Stimulated activated naive CD8-positive, alpha-beta T cell treated with anti-CD3 and anti-CD28 coated beads, Interleukin-15, Interleukin-2, amounts not matched to agents 100 ng/mL and 50 ng/mL, for 24 hours (primary cell): ENCODE measurements around the gene SNAP47.
A peak's percentile ranks its signal among the peaks of the same experiment; 100 is the strongest.

ENCODE experiments used
- H3K27ac Mint-ChIP-seq: one replicate; pipeline ENCODE4 v1.8.0; 2021; ENCODE audit warnings: mild to moderate bottlenecking, mixed read lengths
- H3K27me3 Mint-ChIP-seq: one replicate; pipeline ENCODE4 v1.8.0; 2021; ENCODE audit warnings: mixed read lengths
- H3K36me3 Mint-ChIP-seq: one replicate; pipeline ENCODE4 v1.8.0; 2021; ENCODE audit warnings: low read depth, mixed read lengths
- H3K4me1 Mint-ChIP-seq: one replicate; pipeline ENCODE4 v1.8.0; 2021; ENCODE audit warnings: low read depth, mixed read lengths
- H3K4me3 Mint-ChIP-seq: one replicate; pipeline ENCODE4 v1.8.0; 2021; ENCODE audit warnings: mild to moderate bottlenecking, mixed read lengths
- H3K9me3 Mint-ChIP-seq: one replicate; pipeline ENCODE4 v1.8.0; 2021; ENCODE audit warnings: mixed read lengths

SNAP47 gene

GRCh38 chr1:227767401-227768124 is 32.3 kb downstream of the SNAP47 start:
- no peaks in the 10 kb centered on the region for H3K27me3 Mint-ChIP-seq
- peaks cover 61% of the 10 kb centered on the region for H3K4me1 Mint-ChIP-seq
- no peak overlapping the region for H3K4me3 Mint-ChIP-seq
- H3K9me3 Mint-ChIP-seq: no peaks in the 10 kb centered on the region
- peak overlapping the region; percentile 22 for H3K27ac Mint-ChIP-seq
- H3K36me3 Mint-ChIP-seq: peaks cover 36% of the 10 kb centered on the region

GRCh38 chr1:227768125-227768439 is 32.8 kb downstream of the SNAP47 start:
- H3K27me3 Mint-ChIP-seq: no peaks in the 10 kb centered on the region
- no peaks in the 10 kb centered on the region for H3K9me3 Mint-ChIP-seq
- H3K36me3 Mint-ChIP-seq: peaks cover 36% of the 10 kb centered on the region
- peaks cover 60% of the 10 kb centered on the region for H3K4me1 Mint-ChIP-seq
- no peak overlapping the region for H3K27ac Mint-ChIP-seq
- no peak overlapping the region for H3K4me3 Mint-ChIP-seq

GRCh38 chr1:227768640-227769039 is 33.4 kb downstream of the SNAP47 start:
- H3K4me1 Mint-ChIP-seq: peaks cover 61% of the 10 kb centered on the region
- no peak overlapping the region for H3K4me3 Mint-ChIP-seq
- peaks cover 36% of the 10 kb centered on the region for H3K36me3 Mint-ChIP-seq
- no peak overlapping the region for H3K27ac Mint-ChIP-seq
- H3K9me3 Mint-ChIP-seq: no peaks in the 10 kb centered on the region
- no peaks in the 10 kb centered on the region for H3K27me3 Mint-ChIP-seq

- no peak overlapping the region for H3K27ac Mint-ChIP-seq
- H3K4me1 Mint-ChIP-seq: peaks cover 61% of the 10 kb centered on the region
These were observed 34.1 kb downstream of the SNAP47 start for GRCh38 chr1:227769047-227769935.

GRCh38 chr1:227769936-227770494 is 34.8 kb downstream of the SNAP47 start:
- Mint-ChIP-seq H3K27ac (no peak overlapping the region), H3K9me3 (no peaks in the 10 kb centered on the region), H3K4me1 (peaks cover 60% of the 10 kb centered on the region), H3K4me3 (no peak overlapping the region), H3K36me3 (peaks cover 39% of the 10 kb centered on the region), H3K27me3 (no peaks in the 10 kb centered on the region)

More at GRCh38 chr1:227769047-227769935, 34.1 kb downstream of the SNAP47 start:
- H3K36me3 Mint-ChIP-seq: peaks cover 36% of the 10 kb centered on the region
- no peaks in the 10 kb centered on the region for H3K27me3 Mint-ChIP-seq
- no peak overlapping the region for H3K4me3 Mint-ChIP-seq
- no peaks in the 10 kb centered on the region for H3K9me3 Mint-ChIP-seq

GRCh38 chr1:227770812-227771211 is 35.6 kb downstream of the SNAP47 start:
- H3K4me3 Mint-ChIP-seq: no peak overlapping the region
- H3K27ac Mint-ChIP-seq: no peak overlapping the region
- peaks cover 39% of the 10 kb centered on the region for H3K36me3 Mint-ChIP-seq
- no peaks in the 10 kb centered on the region for H3K9me3 Mint-ChIP-seq
- H3K4me1 Mint-ChIP-seq: peaks cover 52% of the 10 kb centered on the region
- H3K27me3 Mint-ChIP-seq: no peaks in the 10 kb centered on the region

GRCh38 chr1:227771326-227771725 is 36.1 kb downstream of the SNAP47 start:
- Mint-ChIP-seq H3K36me3 (peaks cover 39% of the 10 kb centered on the region), H3K4me3 (no peak overlapping the region), H3K4me1 (peaks cover 47% of the 10 kb centered on the region), H3K27me3 (no peaks in the 10 kb centered on the region), H3K9me3 (no peaks in the 10 kb centered on the region), H3K27ac (no peak overlapping the region)

- Mint-ChIP-seq H3K4me3 (no peak overlapping the region), H3K27ac (no peak overlapping the region), H3K4me1 (peaks cover 42% of the 10 kb centered on the region), H3K27me3 (no peaks in the 10 kb centered on the region), H3K9me3 (no peaks in the 10 kb centered on the region), H3K36me3 (peaks cover 39% of the 10 kb centered on the region)
These were observed 36.5 kb downstream of the SNAP47 start for GRCh38 chr1:227771771-227772170.

GRCh38 chr1:227773558-227773957 is 38.3 kb downstream of the SNAP47 start:
- Mint-ChIP-seq H3K4me1 (peaks cover 26% of the 10 kb centered on the region), H3K4me3 (no peak overlapping the region), H3K36me3 (peaks cover 25% of the 10 kb centered on the region), H3K9me3 (no peaks in the 10 kb centered on the region), H3K27me3 (no peaks in the 10 kb centered on the region), H3K27ac (no peak overlapping the region)

GRCh38 chr1:227774051-227774731 is 39.0 kb downstream of the SNAP47 start:
- Mint-ChIP-seq H3K9me3 (no peaks in the 10 kb centered on the region), H3K4me3 (no peak overlapping the region), H3K36me3 (peaks cover 20% of the 10 kb centered on the region), H3K27me3 (no peaks in the 10 kb centered on the region), H3K4me1 (peaks cover 26% of the 10 kb centered on the region), H3K27ac (peak overlapping the region; percentile 31)

- H3K9me3 Mint-ChIP-seq: no peaks in the 10 kb centered on the region
- peaks cover 20% of the 10 kb centered on the region for H3K36me3 Mint-ChIP-seq
- no peak overlapping the region for H3K27ac Mint-ChIP-seq
- peaks cover 26% of the 10 kb centered on the region for H3K4me1 Mint-ChIP-seq
- no peak overlapping the region for H3K4me3 Mint-ChIP-seq
- H3K27me3 Mint-ChIP-seq: no peaks in the 10 kb centered on the region
These were observed 39.8 kb downstream of the SNAP47 start for GRCh38 chr1:227774821-227775661.

- no peak overlapping the region for H3K27ac Mint-ChIP-seq
- H3K36me3 Mint-ChIP-seq: peaks cover 15% of the 10 kb centered on the region
These were observed 40.6 kb downstream of the SNAP47 start for GRCh38 chr1:227775841-227776240.

GRCh38 chr1:227776331-227776771 is 41.1 kb downstream of the SNAP47 start:
- Mint-ChIP-seq H3K36me3 (peaks cover 15% of the 10 kb centered on the region), H3K27ac (no peak overlapping the region)

More at GRCh38 chr1:227775841-227776240, 40.6 kb downstream of the SNAP47 start:
- peaks cover 26% of the 10 kb centered on the region for H3K4me1 Mint-ChIP-seq
- no peaks in the 10 kb centered on the region for H3K9me3 Mint-ChIP-seq
- H3K27me3 Mint-ChIP-seq: no peaks in the 10 kb centered on the region
- no peak overlapping the region for H3K4me3 Mint-ChIP-seq

GRCh38 chr1:227777156-227777555 is 41.9 kb downstream of the SNAP47 start:
- Mint-ChIP-seq H3K27me3 (no peaks in the 10 kb centered on the region), H3K4me1 (peaks cover 25% of the 10 kb centered on the region), H3K27ac (no peak overlapping the region), H3K36me3 (peaks cover 15% of the 10 kb centered on the region), H3K9me3 (no peaks in the 10 kb centered on the region), H3K4me3 (no peak overlapping the region)

More at GRCh38 chr1:227776331-227776771, 41.1 kb downstream of the SNAP47 start:
- Mint-ChIP-seq H3K4me1 (peaks cover 26% of the 10 kb centered on the region), H3K9me3 (no peaks in the 10 kb centered on the region), H3K27me3 (no peaks in the 10 kb centered on the region), H3K4me3 (no peak overlapping the region)
